ENCODE results near the gene THY1. TPM values are rescaled to one million over a fixed set of nuclear protein-coding genes. Genes with fewer than 3 reads are reported as not detected.
"Not testable (repeated sequence)": the region's sequence is repeated elsewhere in the genome, so short reads cannot be mapped to it uniquely, and the experiment has no call there.

Gene THY1
- total RNA-seq, 1 donor from 2014 or later, result 3.5 TPM

GRCh38 chr11:119438599-119438998 lies 15.6 kb upstream of the THY1 start:
- H3K27ac ChIP-seq, result no peak overlapping the region
- no peak for DNase-seq (ENCODE audit: low spot score in 2 of 2)
- no peak for TF ChIP-seq CTCF (IDR thresholded peaks at IDR 0.05)
- H3K36me3 ChIP-seq, result no peaks in the 10 kb centered on the region
- intact Hi-C loops (cut with DNase I), result no loop called here
- H3K27me3 ChIP-seq, result no peaks in the 10 kb centered on the region
- no peaks in the 10 kb centered on the region for H3K9me3 ChIP-seq
- no peak overlapping the region for H3K4me3 ChIP-seq
- no peaks in the 10 kb centered on the region for H3K4me1 ChIP-seq

GRCh38 chr11:119437521-119437920 lies 14.5 kb upstream of the THY1 start:
- H3K27ac ChIP-seq; H3K27me3 ChIP-seq; H3K36me3 ChIP-seq; H3K9me3 ChIP-seq; DNase-seq (ENCODE audit: low spot score in 2 of 2); H3K4me3 ChIP-seq; intact Hi-C loops (cut with DNase I); H3K4me1 ChIP-seq: not testable (repeated sequence)

GRCh38 chr11:119436711-119437110 lies 13.7 kb upstream of the THY1 start:
- no peak for TF ChIP-seq CTCF (IDR thresholded peaks at IDR 0.05)
- DNase-seq (ENCODE audit: low spot score in 2 of 2), result no peak
- no peak overlapping the region for H3K27ac ChIP-seq

GRCh38 chr11:119436093-119436492 lies 13.1 kb upstream of the THY1 start:
- no peak for TF ChIP-seq CTCF (IDR thresholded peaks at IDR 0.05)
- Histone ChIP-seq H3K27ac (no peak overlapping the region), H3K4me3 (no peak overlapping the region), H3K27me3 (no peaks in the 10 kb centered on the region), H3K4me1 (no peaks in the 10 kb centered on the region), H3K9me3 (no peaks in the 10 kb centered on the region), H3K36me3 (no peaks in the 10 kb centered on the region)
- DNase-seq (ENCODE audit: low spot score in 2 of 2), result no peak
- intact Hi-C loops (cut with DNase I), result no loop called here

More at GRCh38 chr11:119436711-119437110, 13.7 kb upstream of the THY1 start:
- H3K4me3 ChIP-seq, result no peak overlapping the region
- no peaks in the 10 kb centered on the region for H3K36me3 ChIP-seq
- intact Hi-C loops (cut with DNase I), result no loop called here
- H3K4me1 ChIP-seq, result no peaks in the 10 kb centered on the region
- H3K9me3 ChIP-seq, result no peaks in the 10 kb centered on the region
- no peaks in the 10 kb centered on the region for H3K27me3 ChIP-seq

GRCh38 chr11:119434591-119435330 lies 11.8 kb upstream of the THY1 start:
- intact Hi-C loops (cut with DNase I), result no loop called here
- no peak overlapping the region for H3K27ac ChIP-seq
- no peaks in the 10 kb centered on the region for H3K27me3 ChIP-seq
- no peaks in the 10 kb centered on the region for H3K9me3 ChIP-seq
- H3K4me3 ChIP-seq, result no peak overlapping the region
- H3K36me3 ChIP-seq, result no peaks in the 10 kb centered on the region
- DNase-seq (ENCODE audit: low spot score in 2 of 2), result no peak
- no peaks in the 10 kb centered on the region for H3K4me1 ChIP-seq
- TF ChIP-seq CTCF (IDR thresholded peaks at IDR 0.05), result no peak

- Histone ChIP-seq H3K4me1 (no peaks in the 10 kb centered on the region), H3K9me3 (no peaks in the 10 kb centered on the region), H3K27ac (no peak overlapping the region), H3K36me3 (no peaks in the 10 kb centered on the region), H3K27me3 (no peaks in the 10 kb centered on the region), H3K4me3 (no peak overlapping the region)
- no peak for TF ChIP-seq CTCF (IDR thresholded peaks at IDR 0.05)
- no peak for DNase-seq (ENCODE audit: low spot score in 2 of 2)
- intact Hi-C loops (cut with DNase I), result no loop called here
Measured at GRCh38 chr11:119433358-119433725, 10.4 kb upstream of the THY1 start.

Measured in ascending aorta (tissue), 2 donors.